Uterus (tissue), 4 donors: ENCODE results near the gene NEK4. TPM values are rescaled to one million over a fixed set of nuclear protein-coding genes. Genes with fewer than 3 reads are reported as not detected.
"Not testable (repeated sequence)": the region's sequence is repeated elsewhere in the genome, so short reads cannot be mapped to it uniquely, and the experiment has no call there.

Experiments
- DNase-seq, 2 donors: peaks; one replicate each; pipeline ENCODE4 v3.0.0-alpha.2; 2019 to 2020
- H3K27ac ChIP-seq, 2 donors: fragments of 200-600 bp; sonication (generic); 1 replicate in 1 of 2; 2 replicates in 1 of 2; pipeline ENCODE4 v1.5.1; 2016 to 2018
- H3K27me3 ChIP-seq, 2 donors: fragments of 200-600 bp; sonication (generic); one replicate each; pipeline ENCODE4 v1.5.1; 2018 to 2019; ENCODE audit warnings: control low read depth in 1 of 2
- H3K36me3 ChIP-seq, 2 donors: fragments of 200-600 bp; sonication (generic); one replicate each; pipeline ENCODE4 v1.5.1; 2019; ENCODE audit warnings: control low read depth in 1 of 2
- H3K4me1 ChIP-seq, 2 donors: fragments of 200-600 bp; sonication (generic); one replicate each; pipeline ENCODE4 v1.5.1; 2018 to 2019; ENCODE audit warnings: control low read depth in 1 of 2
- H3K4me3 ChIP-seq, 2 donors: fragments of 200-600 bp; sonication (generic); 1 replicate in 1 of 2; 2 replicates in 1 of 2; pipeline ENCODE4 v1.5.1; 2018 to 2019; ENCODE audit warnings: mild to moderate bottlenecking in 1 of 2
- H3K9me3 ChIP-seq, 2 donors: fragments of 200-600 bp; sonication (generic); one replicate each; pipeline ENCODE4 v1.5.1; 2019; ENCODE audit warnings: control low read depth in 1 of 2
- POLR2A ChIP-seq, 2 donors: fragments of 450-650 bp; IDR thresholded peaks; one replicate each; pipeline ENCODE4 v1.6.1; 2016; ENCODE audit warnings: antibody characterized with exemption in 2 of 2, mild to moderate bottlenecking in 1 of 2, moderate library complexity in 1 of 2
- intact Hi-C: fragments of 100-400 bp; cut with DNase I; formaldehyde crosslinking; loops from one replicate; pipeline ENCODE4 v1.15.1; 2023; ENCODE audit warnings: low total_unique reads
- total RNA-seq, 4 donors: library from RNA; depleted of rRNA in 3 of 4; stranded (reverse); fragments of >200 nt in 3 of 4; gene quantifications; one replicate each; pipeline versions ENCODE4 v1.1.0 to v1.2.4, GENCODE V29; 2014 to 2023
- TF ChIP-seq, protein P1 (sequence below), 4 experiments: fragments of 200-600 bp in 2 of 4; fragments of 450-650 bp in 2 of 4; sonication (generic) in 2 of 4; IDR thresholded peaks; one replicate each; pipeline ENCODE4 v1.5.1; 2016 to 2019; ENCODE audit warnings: antibody characterized with exemption in 4 of 4, mild to moderate bottlenecking in 2 of 4, moderate library complexity in 1 of 4
- donor health status: DM: yes; HTN: yes; CAD: no.

Gene NEK4
- total RNA-seq, 4 donors from 2014 or later, result 16.8 to 48.0 (median 37.7) TPM

DNA sequence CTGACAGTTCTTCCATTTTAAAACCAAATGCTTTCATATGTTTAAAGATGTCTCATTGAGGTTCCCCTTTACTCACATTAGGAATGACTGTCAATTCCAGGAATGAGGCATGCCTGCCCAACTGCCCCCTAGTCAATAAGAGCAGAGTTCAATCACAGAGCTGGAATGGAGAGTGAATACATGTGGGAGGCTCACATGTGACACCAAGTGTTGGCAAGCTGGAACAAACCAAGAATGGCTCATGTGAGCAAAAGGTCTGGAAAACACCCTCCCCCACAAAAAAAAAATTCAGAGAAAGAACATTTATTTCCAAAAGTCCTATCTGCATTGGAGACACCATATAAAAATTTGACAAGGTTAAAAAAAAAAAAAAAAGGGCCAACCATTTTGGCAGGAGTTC lies 88.7 kb downstream of the NEK4 start:
- peak; percentile 27 to 39 for DNase-seq
- TF ChIP-seq, protein P1, sequence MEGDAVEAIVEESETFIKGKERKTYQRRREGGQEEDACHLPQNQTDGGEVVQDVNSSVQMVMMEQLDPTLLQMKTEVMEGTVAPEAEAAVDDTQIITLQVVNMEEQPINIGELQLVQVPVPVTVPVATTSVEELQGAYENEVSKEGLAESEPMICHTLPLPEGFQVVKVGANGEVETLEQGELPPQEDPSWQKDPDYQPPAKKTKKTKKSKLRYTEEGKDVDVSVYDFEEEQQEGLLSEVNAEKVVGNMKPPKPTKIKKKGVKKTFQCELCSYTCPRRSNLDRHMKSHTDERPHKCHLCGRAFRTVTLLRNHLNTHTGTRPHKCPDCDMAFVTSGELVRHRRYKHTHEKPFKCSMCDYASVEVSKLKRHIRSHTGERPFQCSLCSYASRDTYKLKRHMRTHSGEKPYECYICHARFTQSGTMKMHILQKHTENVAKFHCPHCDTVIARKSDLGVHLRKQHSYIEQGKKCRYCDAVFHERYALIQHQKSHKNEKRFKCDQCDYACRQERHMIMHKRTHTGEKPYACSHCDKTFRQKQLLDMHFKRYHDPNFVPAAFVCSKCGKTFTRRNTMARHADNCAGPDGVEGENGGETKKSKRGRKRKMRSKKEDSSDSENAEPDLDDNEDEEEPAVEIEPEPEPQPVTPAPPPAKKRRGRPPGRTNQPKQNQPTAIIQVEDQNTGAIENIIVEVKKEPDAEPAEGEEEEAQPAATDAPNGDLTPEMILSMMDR (IDR thresholded peaks at IDR 0.05), result no peak
- TF ChIP-seq POLR2A (IDR thresholded peaks at IDR 0.05), result no peak
- no peaks in the 10 kb centered on the region for H3K27me3 ChIP-seq
- peaks cover 3 to 10% of the 10 kb centered on the region in 2 donors for H3K4me1 ChIP-seq
- intact Hi-C loops, result no loop called here
- H3K4me3 ChIP-seq, result no peak overlapping the region
- H3K27ac ChIP-seq, result peak overlapping the region; percentile 54 to 74
- no peaks in the 10 kb centered on the region for H3K36me3 ChIP-seq
- H3K9me3 ChIP-seq, result no peaks in the 10 kb centered on the region

- Histone ChIP-seq H3K27ac (peak overlapping the region; percentile 54 to 74), H3K9me3 (no peaks in the 10 kb centered on the region), H3K27me3 (no peaks in the 10 kb centered on the region), H3K4me1 (peaks cover 3 to 10% of the 10 kb centered on the region in 2 donors), H3K36me3 (no peaks in the 10 kb centered on the region), H3K4me3 (no peak overlapping the region)
- TF ChIP-seq, protein P1 (IDR thresholded peaks at IDR 0.05), result no peak
- no peak for DNase-seq
- intact Hi-C loops, result no loop called here
Observed at GRCh38 chr3:52681596-52681995, 89.1 kb downstream of the NEK4 start.

- Histone ChIP-seq H3K4me3 (no peak overlapping the region), H3K27ac (peak overlapping the region in 1 of 2 donors; percentile 74), H3K27me3 (no peaks in the 10 kb centered on the region), H3K9me3 (no peaks in the 10 kb centered on the region), H3K4me1 (peaks cover 3 to 10% of the 10 kb centered on the region in 2 donors), H3K36me3 (no peaks in the 10 kb centered on the region)
- no peak for DNase-seq
- TF ChIP-seq, protein P1 (IDR thresholded peaks at IDR 0.05), result no peak
- no peak for TF ChIP-seq POLR2A (IDR thresholded peaks at IDR 0.05)
- intact Hi-C loops, result no loop called here
Observed at GRCh38 chr3:52679811-52680210, 90.9 kb downstream of the NEK4 start.

GRCh38 chr3:52679199-52679538 lies 91.6 kb downstream of the NEK4 start:
- Histone ChIP-seq H3K27me3 (no peaks in the 10 kb centered on the region), H3K36me3 (no peaks in the 10 kb centered on the region), H3K4me3 (no peak overlapping the region), H3K4me1 (peaks cover 3 to 10% of the 10 kb centered on the region in 2 donors), H3K9me3 (no peaks in the 10 kb centered on the region), H3K27ac (no peak overlapping the region)
- no peak for TF ChIP-seq POLR2A (IDR thresholded peaks at IDR 0.05)
- TF ChIP-seq, protein P1 (IDR thresholded peaks at IDR 0.05), result no peak
- no peak for DNase-seq
- intact Hi-C loops, result no loop called here

- H3K4me3 ChIP-seq, result no peak overlapping the region
- no peaks in the 10 kb centered on the region for H3K9me3 ChIP-seq
Observed at GRCh38 chr3:52678265-52679198, 92.2 kb downstream of the NEK4 start.

GRCh38 chr3:52676201-52676600 lies 94.5 kb downstream of the NEK4 start:
- DNase-seq, intact Hi-C loops, H3K36me3 ChIP-seq, H3K27me3 ChIP-seq, H3K4me3 ChIP-seq, H3K4me1 ChIP-seq, H3K9me3 ChIP-seq, H3K27ac ChIP-seq: not testable (repeated sequence)

More at GRCh38 chr3:52678265-52679198, 92.2 kb downstream of the NEK4 start:
- no peak for TF ChIP-seq POLR2A (IDR thresholded peaks at IDR 0.05)
- TF ChIP-seq, protein P1 (IDR thresholded peaks at IDR 0.05), result no peak
- Histone ChIP-seq H3K4me1 (peaks cover 3 to 10% of the 10 kb centered on the region in 2 donors), H3K27ac (no peak overlapping the region), H3K27me3 (no peaks in the 10 kb centered on the region), H3K36me3 (no peaks in the 10 kb centered on the region)
- intact Hi-C loops, result no loop called here
- no peak for DNase-seq
